HL-60 (cell line): ENCODE data around the gene GALNT9.

Experiments
- DNase-seq, 2 experiments: peaks; one replicate each; pipeline ENCODE4 v3.0.0-alpha.2; 2010 to 2020; ENCODE audit warnings: low read depth in 1 of 2, low spot score in 1 of 2
- H3K27ac ChIP-seq: fragments of 250-450 bp; sonication (Bioruptor Pico); replicated peaks from 2 replicates; pipeline ENCODE4 v1.5.1; 2020; ENCODE audit warnings: mild to moderate bottlenecking, moderate library complexity
- H3K27me3 ChIP-seq: fragments of 250-450 bp; sonication (Bioruptor Pico); 2 replicates; pipeline ENCODE4 v1.5.1; 2021; ENCODE audit warnings: mild to moderate bottlenecking, moderate library complexity; ENCODE audit not compliant: insufficient read depth, poor library complexity, severe bottlenecking
- H3K4me3 ChIP-seq: replicated peaks from 2 replicates; pipeline ENCODE4 v1.5.1; 2011; ENCODE audit warnings: mild to moderate bottlenecking, control low read depth, low read length; ENCODE audit not compliant: insufficient read depth
- CTCF ChIP-seq: IDR thresholded peaks from one replicate; pipeline ENCODE4 v1.5.1; 2011; ENCODE audit warnings: low read length, control low read depth, inconsistent platforms; ENCODE audit not compliant: insufficient read depth
- GABPA ChIP-seq: IDR thresholded peaks from 2 replicates; pipeline ENCODE4 v1.6.1; 2012; ENCODE audit warnings: low read depth
- POLR2AphosphoS5 ChIP-seq: IDR thresholded peaks from 2 replicates; pipeline ENCODE4 v1.6.1; 2012; ENCODE audit warnings: low read depth
- REST ChIP-seq: IDR thresholded peaks from 2 replicates; pipeline ENCODE4 v1.6.1; 2012; ENCODE audit warnings: low read depth; ENCODE audit not compliant: insufficient replicate concordance
- SPI1 ChIP-seq: IDR thresholded peaks from 2 replicates; pipeline ENCODE4 v1.6.1; 2012; ENCODE audit warnings: low read depth, mild to moderate bottlenecking, borderline replicate concordance

The GALNT9 gene

GRCh38 chr12:132161796-132162507 lies 167.4 kb downstream of the GALNT9 start:
- Histone ChIP-seq H3K27me3 (peaks cover 2% of the 10 kb centered on the region), H3K27ac (peak overlapping the region; percentile 35), H3K4me3 (peak overlapping the region; percentile 8; the same call in 1 of the 2 replicates)
- no peak for DNase-seq
- TF ChIP-seq CTCF = no peak
- TF ChIP-seq GABPA = no peak
- TF ChIP-seq REST = no peak
- no peak for TF ChIP-seq SPI1
- TF ChIP-seq POLR2AphosphoS5 = no peak

- TF ChIP-seq SPI1 = no peak
- Histone ChIP-seq H3K27ac (no peak overlapping the region), H3K4me3 (no peak overlapping the region), H3K27me3 (peaks cover 2% of the 10 kb centered on the region)
- peak in 1 of 2 experiments; percentile 39 for DNase-seq
These were observed 168.2 kb downstream of the GALNT9 start for GRCh38 chr12:132161036-132161781.

- H3K27me3 ChIP-seq = peaks cover 2% of the 10 kb centered on the region
- TF ChIP-seq CTCF (no peak), POLR2AphosphoS5 (no peak), REST (no peak), GABPA (no peak), SPI1 (no peak)
- no peak overlapping the region for H3K4me3 ChIP-seq
- H3K27ac ChIP-seq = no peak overlapping the region
- DNase-seq = no peak
These were observed 168.8 kb downstream of the GALNT9 start for GRCh38 chr12:132160601-132161035.

- H3K27ac ChIP-seq = no peak overlapping the region
- H3K4me3 ChIP-seq = no peak overlapping the region
- no peak for TF ChIP-seq POLR2AphosphoS5
- TF ChIP-seq CTCF = no peak
- no peak for TF ChIP-seq GABPA
- TF ChIP-seq REST = no peak
- no peak for TF ChIP-seq SPI1
- H3K27me3 ChIP-seq = peaks cover 2% of the 10 kb centered on the region
- DNase-seq = no peak
These were observed 169.4 kb downstream of the GALNT9 start for GRCh38 chr12:132160016-132160415.
